NCI-H1417 treated with DMSO at 0.1 percent for 48 hours (cell line): ENCODE results near the gene ELOVL5.

Experiments used
- DNase-seq: peaks from one replicate; lab custom pipeline; 2025; lab: John Stamatoyannopoulos, UW

The ELOVL5 gene

DNA sequence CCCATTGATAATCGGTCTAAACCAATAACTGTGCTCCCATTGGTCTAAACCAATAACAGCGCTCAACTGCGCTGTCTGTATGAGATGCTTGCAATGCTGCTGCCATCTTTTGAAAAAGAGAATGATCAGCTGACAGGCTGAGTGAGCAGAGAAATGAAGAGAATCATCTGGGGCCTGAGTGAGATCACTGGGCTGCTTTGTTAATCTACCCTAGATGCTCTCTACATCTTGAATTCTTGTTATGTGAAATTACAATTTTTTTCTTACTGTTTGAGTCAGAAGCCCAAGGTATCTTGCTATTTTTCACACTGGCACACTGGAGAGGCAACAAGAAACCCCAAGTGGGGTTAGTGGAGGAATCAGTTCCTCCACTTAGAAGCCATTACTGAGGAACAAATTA, 108.6 kb downstream of the ELOVL5 start:
- DNase-seq, result no peak

DNA sequence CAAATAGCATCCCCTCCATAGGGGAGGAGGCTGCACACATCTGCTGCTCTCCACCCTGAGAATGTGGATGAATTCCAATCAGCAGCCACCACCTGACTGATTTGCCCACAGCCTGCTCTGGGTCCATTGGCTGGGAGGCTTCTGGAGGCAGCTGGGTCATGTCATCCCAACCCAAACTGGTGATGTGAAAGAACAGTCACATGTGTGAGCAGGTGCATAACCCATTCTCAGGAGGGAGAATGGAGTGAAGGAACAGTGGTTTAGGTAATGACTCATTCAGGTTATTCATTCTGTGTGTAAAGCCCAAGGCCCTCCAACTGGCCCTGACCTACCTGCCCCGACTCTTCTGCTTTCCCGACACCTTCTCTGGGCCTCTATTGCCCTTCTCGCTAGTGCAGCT, 109.2 kb downstream of the ELOVL5 start:
- DNase-seq, result no peak

DNA sequence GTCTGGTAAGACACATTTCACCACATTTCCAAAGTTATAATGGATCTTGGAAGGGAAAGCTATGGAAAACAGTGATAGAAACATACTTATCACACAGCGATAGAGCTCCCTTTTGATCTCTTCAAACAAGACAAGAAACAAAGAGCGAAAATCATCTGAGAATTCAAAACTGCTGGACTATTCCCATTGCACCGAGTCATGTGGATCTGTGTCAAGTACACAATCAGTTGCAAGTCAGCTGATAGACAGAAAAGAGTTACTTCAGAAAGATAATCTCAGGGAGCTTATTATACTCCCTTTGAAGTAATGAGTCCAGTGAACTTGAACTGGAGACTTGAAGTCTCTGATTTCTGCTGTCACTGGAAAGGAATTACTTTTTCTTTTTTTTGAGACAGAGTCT, 110.4 kb downstream of the ELOVL5 start:
- no peak for DNase-seq

DNA sequence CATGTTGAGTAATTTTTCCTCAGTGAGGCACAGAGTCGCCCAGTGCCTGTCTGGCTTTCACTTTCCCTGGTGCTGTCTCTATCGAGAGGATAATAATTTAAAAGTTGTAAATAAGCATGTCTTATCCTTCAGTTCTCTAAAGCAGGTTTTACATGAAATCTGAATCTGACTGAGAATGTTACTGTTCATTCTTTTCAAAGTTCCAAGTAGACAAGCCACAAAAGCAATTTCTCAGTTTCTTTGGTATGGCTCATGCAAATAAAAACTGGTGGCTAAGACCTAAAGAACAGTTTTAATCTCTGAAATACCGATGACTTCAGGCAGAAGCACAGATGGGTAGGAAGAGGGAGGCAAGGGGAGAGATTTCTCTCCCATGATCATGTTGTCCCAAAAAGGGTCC, 112.5 kb downstream of the ELOVL5 start:
- DNase-seq, result no peak

DNA sequence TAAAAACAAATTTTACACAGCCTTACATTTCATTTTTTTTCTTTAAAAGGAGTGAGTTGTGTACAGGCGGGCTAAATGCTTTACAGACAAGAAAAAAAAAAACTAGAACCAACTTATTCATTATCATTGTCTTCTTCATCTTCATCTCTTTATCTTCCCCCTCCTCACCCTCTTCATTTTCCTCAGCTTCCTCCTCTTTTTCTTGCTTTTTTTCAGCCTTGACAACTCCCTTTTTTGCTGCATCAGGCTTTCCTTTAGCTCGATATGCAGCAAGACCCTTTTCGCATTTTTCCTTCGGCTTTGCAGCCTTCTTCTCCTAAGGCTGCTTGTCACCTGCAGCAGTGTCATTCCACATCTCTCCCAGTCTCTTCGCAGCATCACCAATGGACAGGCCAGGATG, 113.2 kb downstream of the ELOVL5 start:
- no peak for DNase-seq

DNA sequence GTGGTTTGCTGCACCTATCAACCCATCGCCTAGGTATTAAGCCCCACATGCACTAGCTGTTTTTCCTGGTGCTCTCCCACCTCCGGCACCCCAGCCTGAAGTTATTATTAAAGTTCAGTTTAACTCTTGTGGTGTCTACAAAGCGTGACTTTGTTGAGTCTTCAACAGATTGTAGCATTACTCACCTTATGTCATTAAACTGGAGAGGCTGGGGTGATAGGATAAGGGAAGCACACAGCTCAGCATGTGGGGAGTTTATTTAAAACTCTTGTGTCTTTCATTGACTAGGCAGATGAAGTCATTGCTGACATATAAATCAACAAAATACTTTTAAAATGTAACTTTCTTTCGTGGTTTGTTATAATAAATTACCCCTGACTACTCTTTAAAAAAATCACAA, 115.4 kb downstream of the ELOVL5 start:
- DNase-seq, result no peak

DNA sequence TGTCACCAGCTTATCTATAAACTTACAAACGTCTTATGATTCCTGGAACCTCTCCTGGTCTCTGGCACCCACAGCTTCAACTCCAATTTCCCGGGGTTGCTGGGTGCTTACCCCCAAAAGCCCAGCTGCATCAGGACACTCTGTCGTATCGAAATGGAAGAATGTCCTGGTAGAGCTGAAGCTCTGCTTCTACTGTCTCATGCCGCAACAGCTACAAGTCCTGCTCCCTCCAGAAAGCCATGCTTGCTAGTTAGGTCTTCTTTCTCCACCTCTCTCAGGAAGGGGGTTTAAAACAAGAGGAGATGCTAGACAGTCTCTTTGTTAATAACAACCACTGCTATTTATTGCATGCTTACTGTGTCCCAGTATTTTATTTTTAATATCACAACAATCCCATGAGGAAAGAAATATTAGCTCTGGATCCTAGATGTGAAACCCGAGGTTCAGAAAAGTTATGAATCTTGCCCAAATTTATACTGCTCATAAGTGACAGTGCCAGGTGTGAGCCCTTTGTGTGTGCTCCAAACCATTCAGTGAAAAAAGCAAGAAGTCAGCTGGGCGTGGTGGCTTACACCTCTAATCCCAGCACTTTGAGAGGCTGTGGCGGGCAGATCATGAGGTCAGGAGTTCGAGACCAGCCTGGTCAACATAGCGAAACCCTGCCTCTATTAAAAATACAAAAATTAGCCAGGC, 117.8 kb downstream of the ELOVL5 start:
- no peak for DNase-seq

DNA sequence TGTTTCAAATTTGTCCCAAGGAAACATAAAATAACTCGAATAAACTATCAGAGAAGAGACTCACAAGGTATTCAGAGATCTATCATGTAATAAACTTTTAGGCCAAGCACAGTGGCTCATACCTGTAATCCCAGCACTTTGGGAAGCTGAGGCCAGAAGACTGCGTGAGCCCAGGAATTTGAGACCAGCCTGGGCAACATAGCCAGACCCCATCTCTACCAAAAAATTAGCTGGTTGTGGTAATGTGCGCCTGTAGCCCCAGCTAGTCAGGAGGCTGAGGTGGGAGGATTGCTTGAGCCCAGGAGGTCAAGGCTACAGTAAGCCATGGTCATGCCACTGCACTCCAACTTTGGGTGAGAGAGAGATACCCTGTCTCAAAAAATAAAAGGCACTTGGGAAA, 120.9 kb downstream of the ELOVL5 start:
- DNase-seq, result no peak

DNA sequence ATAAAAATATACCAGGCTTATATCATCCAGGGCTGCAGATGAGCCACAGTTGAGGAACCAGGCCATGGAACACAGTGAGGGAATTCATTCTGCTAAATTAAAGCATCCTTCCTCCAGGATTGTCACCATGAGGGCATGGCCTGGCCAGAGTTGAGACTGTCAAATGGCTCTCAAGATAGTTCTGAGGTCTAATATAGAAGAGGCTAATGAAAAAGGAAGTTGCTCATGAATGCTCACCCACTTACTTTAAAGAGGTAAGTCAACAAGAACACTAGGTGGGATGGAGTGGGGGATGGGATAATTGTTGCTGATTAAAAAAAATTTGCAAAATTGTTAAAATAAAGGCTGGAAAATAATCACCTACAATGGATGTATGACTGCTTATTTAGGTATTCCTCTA, 128.1 kb downstream of the ELOVL5 start:
- DNase-seq, result no peak
